NCI-H1694 (cell line): Measurements from ENCODE around the gene DHTKD1.
"Not testable (repeated sequence)": the region's sequence is repeated elsewhere in the genome, so short reads cannot be mapped to it uniquely, and the experiment has no call there.

ENCODE experiments used
- DNase-seq: peaks from one replicate; lab custom pipeline; 2025; lab: John Stamatoyannopoulos, UW

DHTKD1 gene

GRCh38 chr10:12067336-12067735 is 1.4 kb upstream of the DHTKD1 start:
- no peak for DNase-seq

GRCh38 chr10:12071441-12071840 is 2.7 kb downstream of the DHTKD1 start:
- not testable (repeated sequence) for DNase-seq

DNA sequence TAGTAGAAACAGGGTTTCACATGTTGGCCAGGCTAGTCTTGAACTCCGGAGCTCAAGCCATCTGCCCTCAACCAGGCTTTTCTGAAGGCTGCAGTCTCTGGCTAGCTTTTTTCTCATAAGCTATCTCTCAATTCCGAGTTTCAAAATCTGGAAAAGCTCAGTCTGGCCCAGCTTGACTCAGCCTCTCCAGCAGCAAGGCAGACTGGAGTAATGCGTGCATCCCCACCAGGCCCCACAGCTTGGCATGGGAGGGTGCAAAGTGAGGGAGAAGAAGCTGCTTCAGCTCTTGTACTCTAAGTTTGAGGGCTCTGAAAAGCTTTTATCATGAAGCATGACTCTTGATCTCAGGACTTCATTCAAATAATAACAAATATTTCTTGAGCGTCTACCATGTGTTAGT is 4.8 kb downstream of the DHTKD1 start:
- no peak for DNase-seq

- DNase-seq = no peak
These were observed 8.9 kb downstream of the DHTKD1 start for GRCh38 chr10:12077580-12078180.

- DNase-seq = no peak
These were observed 12.7 kb downstream of the DHTKD1 start for GRCh38 chr10:12081470-12081869.

- no peak for DNase-seq
These were observed 13.3 kb downstream of the DHTKD1 start for GRCh38 chr10:12081879-12082557.

DNA sequence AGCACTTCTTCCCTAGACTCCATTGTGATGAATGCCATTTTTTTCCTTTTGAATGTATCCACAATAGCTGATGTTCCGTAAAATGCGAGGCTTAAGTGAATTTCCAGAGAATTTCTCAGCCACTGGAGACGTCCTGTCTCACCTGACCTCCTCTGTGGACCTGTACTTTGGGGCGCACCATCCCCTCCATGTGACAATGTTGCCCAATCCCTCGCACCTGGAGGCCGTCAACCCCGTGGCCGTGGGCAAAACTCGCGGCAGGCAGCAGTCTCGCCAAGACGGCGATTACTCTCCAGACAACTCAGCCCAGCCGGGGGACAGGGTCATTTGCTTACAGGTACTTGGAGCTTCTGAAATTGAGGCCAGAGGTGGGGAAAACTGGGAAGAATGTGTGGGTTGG is 20.2 kb downstream of the DHTKD1 start:
- no peak for DNase-seq

- DNase-seq = no peak
These were observed 22.7 kb downstream of the DHTKD1 start for GRCh38 chr10:12091421-12091820.

DNA sequence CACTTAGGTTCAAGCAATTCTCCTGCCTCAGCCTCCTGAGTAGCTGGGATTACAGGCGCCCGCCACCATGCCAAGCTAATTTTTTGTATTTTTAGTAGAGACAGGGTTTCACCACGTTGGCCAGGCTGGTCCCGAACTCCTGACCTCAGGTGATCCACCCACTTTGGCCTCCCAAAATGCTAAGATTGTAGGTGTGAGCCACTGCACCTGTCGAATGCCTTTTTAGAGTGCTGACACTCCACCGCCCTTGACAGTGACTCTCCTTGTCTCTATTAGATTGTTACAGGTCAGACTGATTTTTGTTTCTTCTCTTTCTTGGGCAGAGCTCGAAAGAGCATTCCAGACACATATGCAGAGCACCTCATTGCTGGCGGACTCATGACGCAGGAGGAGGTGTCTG is 28.6 kb downstream of the DHTKD1 start:
- DNase-seq = not testable (repeated sequence)

DNA sequence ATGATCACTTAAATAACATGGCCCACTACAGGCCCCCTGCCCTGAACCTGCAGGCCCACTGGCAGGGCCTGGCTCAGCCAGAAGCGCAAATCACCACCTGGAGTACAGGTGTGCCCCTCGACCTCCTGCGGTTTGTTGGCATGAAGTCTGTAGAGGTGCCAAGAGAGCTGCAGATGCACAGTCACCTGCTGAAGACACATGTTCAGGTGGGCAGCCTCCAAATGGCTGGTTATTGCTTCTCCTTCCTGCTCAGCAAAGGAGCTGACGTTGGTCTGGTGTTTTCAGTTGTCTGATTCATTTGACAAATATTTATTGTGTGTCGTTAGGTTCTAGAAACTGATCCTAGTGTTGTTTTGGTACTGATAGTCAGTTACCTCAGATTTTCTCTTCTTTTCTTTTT is 29.0 kb downstream of the DHTKD1 start:
- no peak for DNase-seq

- no peak for DNase-seq
These were observed 30.2 kb downstream of the DHTKD1 start for GRCh38 chr10:12098966-12099365.

- DNase-seq = no peak
These were observed 35.0 kb downstream of the DHTKD1 start for GRCh38 chr10:12103802-12104201.

GRCh38 chr10:12107781-12108180 is 39.0 kb downstream of the DHTKD1 start:
- DNase-seq = no peak

- no peak for DNase-seq
These were observed 40.5 kb downstream of the DHTKD1 start for GRCh38 chr10:12109286-12109685.

DNA sequence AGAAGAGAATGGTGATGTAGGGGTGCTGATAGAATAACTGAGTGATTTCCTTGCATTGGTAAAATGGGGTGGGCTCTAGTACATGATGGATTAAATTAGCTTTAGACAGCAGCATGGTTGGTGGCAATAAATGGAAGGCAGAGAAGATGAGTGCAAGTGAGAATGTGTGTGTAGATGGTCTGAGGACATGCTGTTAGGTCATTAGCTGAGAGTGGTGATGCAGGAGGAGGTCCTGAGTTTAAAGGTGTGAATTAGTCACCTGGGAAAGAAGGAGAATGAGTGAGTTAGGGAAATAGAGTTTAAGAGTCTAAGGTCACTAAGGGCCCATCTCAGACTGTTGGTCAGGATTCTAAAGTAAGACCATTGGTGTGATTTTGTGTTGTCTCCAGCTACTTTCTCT is 42.8 kb downstream of the DHTKD1 start:
- no peak for DNase-seq

GRCh38 chr10:12113627-12114026 is 44.9 kb downstream of the DHTKD1 start:
- no peak for DNase-seq

DNA sequence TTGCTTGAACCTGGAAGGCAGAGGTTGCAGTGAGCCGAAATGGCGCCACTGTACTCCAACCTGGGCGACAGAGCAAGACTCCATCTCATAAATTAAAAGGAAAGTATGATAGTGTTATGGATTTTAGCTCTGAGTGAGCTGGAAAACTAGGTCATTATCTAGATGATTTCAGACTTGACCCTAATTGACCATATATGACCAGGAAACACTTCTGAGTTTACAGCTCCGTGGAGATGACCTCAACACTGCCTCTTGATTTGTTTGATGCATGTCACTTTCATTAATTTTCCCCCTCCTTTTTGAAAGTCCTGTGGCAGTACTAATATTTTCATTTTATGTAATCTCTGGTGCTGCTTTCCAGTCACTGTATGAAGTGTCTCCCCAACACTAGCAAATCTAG is 52.9 kb downstream of the DHTKD1 start:
- DNase-seq = no peak

GRCh38 chr10:12129222-12130111 is 60.7 kb downstream of the DHTKD1 start, which contains the start of gene SEC61A2:
Gene SEC61A2, plus strand, starts transcription at chr10:12129677. Its CDS starts 111 bp downstream, at chr10:12129788.
- DNase-seq = peak; percentile 56

DNA sequence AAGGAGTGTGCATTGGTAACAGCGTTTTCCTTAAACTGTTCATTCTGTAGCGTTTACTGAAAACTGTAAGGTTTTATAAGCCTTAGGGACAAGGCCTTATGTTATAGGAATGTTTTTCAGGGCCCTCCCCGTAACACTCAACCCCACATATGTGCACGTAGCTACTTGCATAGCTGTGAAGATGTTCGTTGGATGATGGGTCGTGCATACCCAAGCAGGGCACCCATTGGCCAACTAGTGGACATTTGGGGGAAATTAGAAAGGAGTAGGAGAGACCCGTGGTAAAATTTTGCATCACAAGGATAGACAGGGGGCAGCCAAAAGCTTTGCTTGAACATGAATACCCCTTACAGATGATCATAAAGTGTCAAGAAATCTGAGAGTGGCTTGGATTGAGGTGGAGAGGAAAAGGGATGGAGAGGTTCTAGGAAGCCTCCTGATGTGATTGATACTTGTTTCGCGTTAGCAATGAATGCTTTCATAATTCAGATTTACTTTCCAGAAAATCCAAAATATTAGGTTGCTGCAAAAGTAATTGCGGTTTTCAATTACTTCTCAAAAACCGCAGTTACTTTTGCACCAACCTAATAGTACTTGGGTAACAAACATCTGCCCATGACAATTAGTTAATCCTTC is 61.6 kb downstream of the DHTKD1 start:
- peak; percentile 42 for DNase-seq

DNA sequence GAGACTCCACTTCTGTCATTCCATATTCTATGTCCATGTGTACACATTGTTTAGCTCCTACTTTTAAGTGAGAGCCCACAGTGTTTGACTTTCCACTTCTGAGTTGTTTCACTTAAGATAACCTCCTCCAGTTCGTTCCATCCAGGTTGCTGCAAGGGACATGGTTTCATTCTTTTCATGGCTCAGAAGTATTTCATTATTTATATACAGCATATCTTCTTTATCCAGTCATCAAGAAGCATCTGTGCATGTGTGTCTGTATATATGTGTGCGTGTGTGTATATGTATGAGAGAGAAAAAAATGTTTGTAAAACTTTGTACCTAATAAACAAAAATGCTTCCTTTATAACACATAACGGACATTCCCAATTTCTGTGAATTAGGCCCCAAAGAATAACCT is 66.9 kb downstream of the DHTKD1 start:
- DNase-seq = no peak

DNA sequence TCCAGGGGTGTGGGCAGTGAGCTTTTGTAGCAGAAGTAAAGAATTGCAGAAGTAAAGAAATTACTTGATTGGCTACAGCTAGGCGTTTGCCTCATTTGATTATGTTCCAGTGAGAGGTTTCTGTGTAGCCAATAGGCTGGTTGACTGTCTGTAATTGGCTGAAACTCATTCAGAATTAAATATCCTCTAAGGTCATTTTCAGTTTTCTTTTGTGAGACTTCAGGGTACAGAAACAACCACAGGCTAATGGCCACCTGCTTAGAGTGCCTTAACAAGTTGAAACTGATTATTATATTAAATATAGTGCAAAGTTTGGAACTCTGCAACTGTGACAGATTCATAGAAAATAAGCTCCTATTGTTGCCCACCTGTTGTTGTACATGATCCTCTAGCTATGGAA is 71.3 kb downstream of the DHTKD1 start:
- DNase-seq = no peak

GRCh38 chr10:12144538-12144937 is 75.8 kb downstream of the DHTKD1 start:
- DNase-seq = no peak
